ENCODE data around the gene UGT2B15. TPM values are rescaled to one million over a fixed set of nuclear protein-coding genes. Genes with fewer than 3 reads are reported as not detected.
"Not testable (repeated sequence)": the region's sequence is repeated elsewhere in the genome, so short reads cannot be mapped to it uniquely, and the experiment has no call there.

The UGT2B15 gene
- total RNA-seq, 1 donor from 2014 or later = not detected

DNA sequence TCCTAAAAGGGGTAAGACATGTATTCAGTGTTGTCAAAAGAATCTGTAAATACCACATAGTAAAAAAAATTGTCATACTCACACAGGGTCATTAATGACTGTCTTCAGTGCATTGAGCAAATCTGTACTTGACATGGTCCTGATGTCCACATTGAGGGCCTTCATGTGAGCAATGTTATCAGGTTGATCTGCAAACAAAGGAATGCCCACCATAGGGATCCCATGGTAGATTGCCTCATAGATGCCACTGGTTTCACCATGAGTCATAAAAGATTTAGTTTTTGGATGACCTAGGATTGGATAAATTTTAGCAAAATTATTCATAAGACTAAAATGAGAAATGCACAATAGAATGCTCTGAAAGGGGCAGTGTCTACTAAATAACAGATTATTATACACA is 38.1 kb upstream of the UGT2B15 start:
- no peak for FAIRE-seq
- H3K36me3 ChIP-seq (ENCODE audit: control insufficient read depth, insufficient read depth, low read length) = no peaks in the 10 kb centered on the region
- no peaks in the 10 kb centered on the region for H3K27me3 ChIP-seq (ENCODE audit: control insufficient read depth, insufficient read depth, low read length)
- no peak for DNase-seq (ENCODE audit: low read depth)
- no peak overlapping the region for H3K4me3 ChIP-seq (ENCODE audit: low read depth, low read length)
- TF ChIP-seq, protein P1, sequence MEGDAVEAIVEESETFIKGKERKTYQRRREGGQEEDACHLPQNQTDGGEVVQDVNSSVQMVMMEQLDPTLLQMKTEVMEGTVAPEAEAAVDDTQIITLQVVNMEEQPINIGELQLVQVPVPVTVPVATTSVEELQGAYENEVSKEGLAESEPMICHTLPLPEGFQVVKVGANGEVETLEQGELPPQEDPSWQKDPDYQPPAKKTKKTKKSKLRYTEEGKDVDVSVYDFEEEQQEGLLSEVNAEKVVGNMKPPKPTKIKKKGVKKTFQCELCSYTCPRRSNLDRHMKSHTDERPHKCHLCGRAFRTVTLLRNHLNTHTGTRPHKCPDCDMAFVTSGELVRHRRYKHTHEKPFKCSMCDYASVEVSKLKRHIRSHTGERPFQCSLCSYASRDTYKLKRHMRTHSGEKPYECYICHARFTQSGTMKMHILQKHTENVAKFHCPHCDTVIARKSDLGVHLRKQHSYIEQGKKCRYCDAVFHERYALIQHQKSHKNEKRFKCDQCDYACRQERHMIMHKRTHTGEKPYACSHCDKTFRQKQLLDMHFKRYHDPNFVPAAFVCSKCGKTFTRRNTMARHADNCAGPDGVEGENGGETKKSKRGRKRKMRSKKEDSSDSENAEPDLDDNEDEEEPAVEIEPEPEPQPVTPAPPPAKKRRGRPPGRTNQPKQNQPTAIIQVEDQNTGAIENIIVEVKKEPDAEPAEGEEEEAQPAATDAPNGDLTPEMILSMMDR (IDR thresholded peaks at IDR 0.05; ENCODE audit: insufficient read depth, low read length, severe bottlenecking) = no peak

DNA sequence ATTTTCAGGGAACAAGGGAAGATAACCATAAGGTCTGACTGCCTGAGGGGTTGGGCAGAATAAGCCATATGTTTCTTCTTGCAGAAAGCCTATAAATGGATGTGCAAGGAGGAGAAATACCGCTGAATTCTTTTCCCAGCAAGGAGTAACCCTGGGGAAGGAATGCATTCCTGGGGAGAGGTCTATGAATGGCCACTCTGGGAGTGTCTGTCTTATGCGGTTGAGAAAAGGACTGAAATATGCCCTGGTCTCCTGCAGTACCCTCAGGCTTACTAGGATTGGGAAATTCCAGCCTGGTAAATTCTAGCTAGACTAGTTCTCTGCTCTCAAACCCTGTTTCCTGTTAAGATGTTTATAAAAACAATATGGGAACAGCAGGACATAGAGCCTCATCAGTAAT is 32.7 kb upstream of the UGT2B15 start:
- not testable (repeated sequence) for H3K36me3 ChIP-seq (ENCODE audit: control insufficient read depth, insufficient read depth, low read length); FAIRE-seq; H3K27me3 ChIP-seq (ENCODE audit: control insufficient read depth, insufficient read depth, low read length); DNase-seq (ENCODE audit: low read depth); H3K4me3 ChIP-seq (ENCODE audit: low read depth, low read length)

DNA sequence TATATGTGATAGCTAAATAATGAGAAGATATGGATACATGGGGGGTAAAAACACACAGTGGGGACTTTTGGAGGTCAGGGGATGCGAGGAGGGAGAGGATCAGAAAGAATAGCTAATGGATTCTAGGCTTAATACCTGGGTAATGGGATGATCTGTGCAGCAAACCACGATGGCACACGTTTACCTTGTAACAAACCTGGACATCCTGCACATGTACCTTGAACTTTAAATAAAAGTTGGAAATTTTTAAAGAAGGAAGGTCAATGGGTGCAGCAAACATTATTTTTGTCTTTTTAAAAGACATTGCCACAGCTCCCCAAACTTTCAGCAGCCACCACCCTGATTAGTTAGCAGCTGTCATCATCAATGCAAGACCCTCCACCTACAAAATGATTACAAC is 29.7 kb upstream of the UGT2B15 start:
- DNase-seq (ENCODE audit: low read depth) (no peak), FAIRE-seq (no peak)
- Histone ChIP-seq H3K27me3 (ENCODE audit: control insufficient read depth, insufficient read depth, low read length) (no peaks in the 10 kb centered on the region), H3K4me3 (ENCODE audit: low read depth, low read length) (no peak overlapping the region), H3K36me3 (ENCODE audit: control insufficient read depth, insufficient read depth, low read length) (no peaks in the 10 kb centered on the region)
- TF ChIP-seq, protein P1 (IDR thresholded peaks at IDR 0.05; ENCODE audit: insufficient read depth, low read length, severe bottlenecking) = no peak

DNA sequence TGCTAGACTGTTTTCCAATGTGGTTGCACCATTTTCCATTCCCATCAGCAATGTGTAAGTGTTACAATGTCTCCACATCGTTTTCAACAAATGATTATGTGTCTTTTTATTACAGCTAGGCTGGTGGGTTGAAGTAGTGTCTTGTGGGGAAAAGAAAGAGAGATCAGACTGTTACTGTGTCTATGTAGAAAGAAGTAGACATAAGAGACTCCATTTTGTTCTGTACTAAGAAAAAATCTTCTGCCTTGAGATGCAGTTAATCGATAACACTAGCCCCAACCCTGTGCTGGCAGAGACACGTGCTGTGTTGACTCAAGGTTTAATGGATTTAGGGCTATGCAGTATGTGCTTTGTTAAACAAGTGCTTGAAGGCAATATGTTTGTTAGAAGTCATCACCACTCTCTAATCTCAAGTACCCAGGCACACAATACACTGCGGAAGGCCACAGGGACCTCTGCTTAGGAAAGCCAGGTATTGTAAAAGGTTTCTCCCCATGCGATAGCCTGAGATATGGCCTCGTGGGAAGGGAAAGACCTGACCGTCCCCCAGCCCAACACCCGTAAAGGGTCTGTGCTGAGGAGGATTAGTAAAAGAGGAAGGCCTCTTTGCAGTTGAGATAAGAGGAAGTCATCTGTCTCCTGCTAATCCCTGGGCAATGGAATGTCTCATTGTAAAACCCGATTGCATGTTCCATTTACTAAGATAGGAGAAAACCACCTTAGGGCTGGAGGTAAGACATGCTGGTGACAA is 23.0 kb upstream of the UGT2B15 start:
- TF ChIP-seq, protein P1 (IDR thresholded peaks at IDR 0.05; ENCODE audit: insufficient read depth, low read length, severe bottlenecking) = no peak
- H3K4me3 ChIP-seq (ENCODE audit: low read depth, low read length) = no peak overlapping the region
- no peak for DNase-seq (ENCODE audit: low read depth)
- no peak for FAIRE-seq
- H3K36me3 ChIP-seq (ENCODE audit: control insufficient read depth, insufficient read depth, low read length) = no peaks in the 10 kb centered on the region
- H3K27me3 ChIP-seq (ENCODE audit: control insufficient read depth, insufficient read depth, low read length) = no peaks in the 10 kb centered on the region

DNA sequence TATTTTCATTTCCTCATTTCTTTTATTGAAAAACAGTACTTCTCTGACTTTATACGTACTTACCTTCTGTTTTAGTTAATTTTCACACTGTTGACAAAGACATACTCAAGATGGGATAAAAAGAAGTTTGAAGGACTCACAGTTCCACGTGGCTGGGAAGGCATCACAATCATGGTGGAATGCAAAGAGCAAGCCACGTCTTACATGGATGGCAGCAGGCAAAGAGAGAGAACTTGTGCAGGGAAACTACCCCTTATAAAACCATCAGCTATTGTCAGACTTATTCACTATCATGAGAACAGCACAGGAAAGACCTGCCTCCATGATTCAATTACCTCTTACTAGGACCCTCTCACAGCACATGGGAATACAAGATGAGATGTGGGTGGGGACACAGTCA is 20.7 kb upstream of the UGT2B15 start:
- FAIRE-seq (no peak), DNase-seq (ENCODE audit: low read depth) (no peak)
- TF ChIP-seq, protein P1 (IDR thresholded peaks at IDR 0.05; ENCODE audit: insufficient read depth, low read length, severe bottlenecking) = no peak
- H3K4me3 ChIP-seq (ENCODE audit: low read depth, low read length) = no peak overlapping the region
- no peaks in the 10 kb centered on the region for H3K27me3 ChIP-seq (ENCODE audit: control insufficient read depth, insufficient read depth, low read length)
- no peaks in the 10 kb centered on the region for H3K36me3 ChIP-seq (ENCODE audit: control insufficient read depth, insufficient read depth, low read length)

DNA sequence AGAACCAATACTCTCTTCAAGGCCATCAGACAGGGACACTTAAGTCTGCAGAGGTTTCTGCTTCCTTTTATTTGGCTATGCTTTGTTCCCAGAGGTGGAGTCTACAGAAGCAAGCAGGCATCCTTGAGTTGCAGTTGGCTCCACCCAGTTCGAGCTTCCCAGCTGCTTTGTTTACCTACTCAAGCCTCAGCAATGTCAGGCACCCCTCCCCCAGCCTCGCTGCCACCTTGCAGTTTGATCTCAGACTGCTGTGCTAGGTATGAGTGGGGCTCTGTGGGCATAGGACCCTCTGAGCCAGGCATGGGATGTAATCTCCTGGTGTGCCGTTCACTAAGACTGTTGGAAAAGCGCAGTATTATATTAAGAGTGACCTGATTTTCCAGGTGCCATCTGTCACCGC is 12.6 kb upstream of the UGT2B15 start:
- FAIRE-seq = peak; percentile 13
- TF ChIP-seq, protein P1 (IDR thresholded peaks at IDR 0.05; ENCODE audit: insufficient read depth, low read length, severe bottlenecking) = no peak
- no peak for DNase-seq (ENCODE audit: low read depth)
- Histone ChIP-seq H3K4me3 (ENCODE audit: low read depth, low read length) (no peak overlapping the region), H3K27me3 (ENCODE audit: control insufficient read depth, insufficient read depth, low read length) (no peaks in the 10 kb centered on the region), H3K36me3 (ENCODE audit: control insufficient read depth, insufficient read depth, low read length) (no peaks in the 10 kb centered on the region)

DNA sequence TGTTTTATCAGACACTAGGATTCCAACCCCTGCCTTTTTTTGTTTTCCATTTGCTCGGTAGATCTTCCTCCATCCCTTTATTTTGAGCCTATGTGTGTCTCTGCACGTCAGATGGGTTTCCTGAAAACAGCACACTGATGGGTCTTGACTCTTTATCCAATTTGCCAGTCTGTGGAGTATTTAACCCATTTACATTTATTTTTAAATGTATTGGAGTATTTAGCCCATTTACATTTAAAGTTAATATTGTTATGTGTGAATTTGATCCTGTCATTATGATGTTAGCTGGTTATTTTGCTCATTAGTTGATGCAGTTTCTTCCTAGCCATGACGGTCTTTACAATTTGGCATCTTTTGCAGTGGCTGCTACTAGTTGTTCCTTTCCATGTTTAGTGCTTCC is 10.8 kb upstream of the UGT2B15 start:
- not testable (repeated sequence) for FAIRE-seq; DNase-seq (ENCODE audit: low read depth); H3K36me3 ChIP-seq (ENCODE audit: control insufficient read depth, insufficient read depth, low read length); H3K27me3 ChIP-seq (ENCODE audit: control insufficient read depth, insufficient read depth, low read length); H3K4me3 ChIP-seq (ENCODE audit: low read depth, low read length)
